D721Med (cell line): ENCODE results near the gene C6orf163.
"Not testable (repeated sequence)": the region's sequence is repeated elsewhere in the genome, so short reads cannot be mapped to it uniquely, and the experiment has no call there.

Experiments
- DNase-seq: peaks from one replicate; pipeline ENCODE4 v3.0.0; 2011; ENCODE audit warnings: low spot score; ENCODE audit not compliant: insufficient read length
- FAIRE-seq: peaks from 2 replicates; lab custom pipeline; 2011; peaks lifted over from hg19 to GRCh38; lab: Jason Lieb, UNC
- CTCF ChIP-seq: IDR thresholded peaks from 2 replicates; pipeline ENCODE4 v1.5.1; 2012; ENCODE audit warnings: mild to moderate bottlenecking, control low read depth; ENCODE audit not compliant: insufficient read depth; ENCODE audit errors: missing control alignments

C6orf163 gene

GRCh38 chr6:87322304-87323212 is 22.1 kb upstream of the C6orf163 start, which contains the start of gene SMIM8:
SMIM8 (plus strand) TSS chr6:87322588; CDS start chr6:87337032, 14,444 bp downstream.
- no peak for FAIRE-seq
- peak; percentile 76 for TF ChIP-seq CTCF
- peak; percentile 78 for DNase-seq

GRCh38 chr6:87323880-87324279 is 20.7 kb upstream of the C6orf163 start:
- not testable (repeated sequence) for FAIRE-seq, DNase-seq

- no peak for TF ChIP-seq CTCF
- no peak for FAIRE-seq
- DNase-seq, result no peak
Measured at GRCh38 chr6:87330961-87331360, 13.7 kb upstream of the C6orf163 start.

GRCh38 chr6:87333033-87333432 is 11.6 kb upstream of the C6orf163 start:
- TF ChIP-seq CTCF, result no peak
- no peak for FAIRE-seq

GRCh38 chr6:87333591-87334181 is 10.9 kb upstream of the C6orf163 start:
- no peak for TF ChIP-seq CTCF

More at GRCh38 chr6:87333033-87333432, 11.6 kb upstream of the C6orf163 start:
- DNase-seq, result no peak

GRCh38 chr6:87334683-87335082 is 9.9 kb upstream of the C6orf163 start:
- DNase-seq (no peak), FAIRE-seq (no peak)
- no peak for TF ChIP-seq CTCF

More at GRCh38 chr6:87333591-87334181, 10.9 kb upstream of the C6orf163 start:
- no peak for FAIRE-seq
- no peak for DNase-seq

- no peak for DNase-seq
- no peak for FAIRE-seq
- no peak for TF ChIP-seq CTCF
Measured at GRCh38 chr6:87336367-87336766, 8.2 kb upstream of the C6orf163 start.
